Measurements from ENCODE around the gene CNST. TPM values are rescaled to one million over a fixed set of nuclear protein-coding genes. Genes with fewer than 3 reads are reported as not detected.
A peak's percentile ranks its signal among the peaks of the same experiment; 100 is the strongest.

CNST gene
- total and polyA plus RNA-seq, 2 of the 13 experiments (the other 11 are each of a cell fraction or from before 2014, with no cell fraction given), result 6.3 to 12.4 TPM

DNA sequence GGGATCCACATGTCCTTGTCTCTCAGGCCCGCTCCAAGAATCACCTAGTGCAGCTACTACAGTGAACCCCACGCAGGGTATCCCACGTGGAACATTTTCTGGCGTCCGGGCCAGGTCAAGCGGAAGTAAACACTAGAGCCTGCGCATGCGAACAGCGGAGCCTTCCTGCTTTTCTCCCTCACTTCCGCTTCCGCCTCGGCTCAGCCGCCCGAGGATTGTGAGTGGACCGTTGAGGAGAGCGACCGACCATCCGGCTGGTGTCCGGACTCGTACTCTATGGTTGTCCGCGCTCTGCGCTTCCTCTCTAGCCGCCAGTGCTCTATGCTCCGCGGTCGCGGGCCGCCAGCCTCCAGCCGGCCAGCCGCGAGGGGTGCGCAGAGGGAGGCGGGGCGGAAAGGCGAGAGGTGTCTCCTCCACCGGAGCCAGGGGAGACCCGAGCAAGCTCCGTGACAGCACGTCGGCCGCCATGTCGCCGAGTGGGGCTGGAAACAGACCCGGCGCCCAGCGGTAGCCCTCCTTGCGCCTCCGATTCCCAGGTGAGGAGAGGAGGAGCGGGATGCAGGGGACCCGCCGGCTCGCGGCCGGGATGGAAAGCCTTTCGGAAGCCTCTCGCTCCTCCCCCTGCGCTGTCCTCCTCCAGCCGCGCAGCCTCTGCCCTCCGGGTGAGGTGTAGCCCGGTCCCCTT is at the start of gene CNST, which contains the start of gene TFB2M (continued):
- TF ChIP-seq, protein P1, sequence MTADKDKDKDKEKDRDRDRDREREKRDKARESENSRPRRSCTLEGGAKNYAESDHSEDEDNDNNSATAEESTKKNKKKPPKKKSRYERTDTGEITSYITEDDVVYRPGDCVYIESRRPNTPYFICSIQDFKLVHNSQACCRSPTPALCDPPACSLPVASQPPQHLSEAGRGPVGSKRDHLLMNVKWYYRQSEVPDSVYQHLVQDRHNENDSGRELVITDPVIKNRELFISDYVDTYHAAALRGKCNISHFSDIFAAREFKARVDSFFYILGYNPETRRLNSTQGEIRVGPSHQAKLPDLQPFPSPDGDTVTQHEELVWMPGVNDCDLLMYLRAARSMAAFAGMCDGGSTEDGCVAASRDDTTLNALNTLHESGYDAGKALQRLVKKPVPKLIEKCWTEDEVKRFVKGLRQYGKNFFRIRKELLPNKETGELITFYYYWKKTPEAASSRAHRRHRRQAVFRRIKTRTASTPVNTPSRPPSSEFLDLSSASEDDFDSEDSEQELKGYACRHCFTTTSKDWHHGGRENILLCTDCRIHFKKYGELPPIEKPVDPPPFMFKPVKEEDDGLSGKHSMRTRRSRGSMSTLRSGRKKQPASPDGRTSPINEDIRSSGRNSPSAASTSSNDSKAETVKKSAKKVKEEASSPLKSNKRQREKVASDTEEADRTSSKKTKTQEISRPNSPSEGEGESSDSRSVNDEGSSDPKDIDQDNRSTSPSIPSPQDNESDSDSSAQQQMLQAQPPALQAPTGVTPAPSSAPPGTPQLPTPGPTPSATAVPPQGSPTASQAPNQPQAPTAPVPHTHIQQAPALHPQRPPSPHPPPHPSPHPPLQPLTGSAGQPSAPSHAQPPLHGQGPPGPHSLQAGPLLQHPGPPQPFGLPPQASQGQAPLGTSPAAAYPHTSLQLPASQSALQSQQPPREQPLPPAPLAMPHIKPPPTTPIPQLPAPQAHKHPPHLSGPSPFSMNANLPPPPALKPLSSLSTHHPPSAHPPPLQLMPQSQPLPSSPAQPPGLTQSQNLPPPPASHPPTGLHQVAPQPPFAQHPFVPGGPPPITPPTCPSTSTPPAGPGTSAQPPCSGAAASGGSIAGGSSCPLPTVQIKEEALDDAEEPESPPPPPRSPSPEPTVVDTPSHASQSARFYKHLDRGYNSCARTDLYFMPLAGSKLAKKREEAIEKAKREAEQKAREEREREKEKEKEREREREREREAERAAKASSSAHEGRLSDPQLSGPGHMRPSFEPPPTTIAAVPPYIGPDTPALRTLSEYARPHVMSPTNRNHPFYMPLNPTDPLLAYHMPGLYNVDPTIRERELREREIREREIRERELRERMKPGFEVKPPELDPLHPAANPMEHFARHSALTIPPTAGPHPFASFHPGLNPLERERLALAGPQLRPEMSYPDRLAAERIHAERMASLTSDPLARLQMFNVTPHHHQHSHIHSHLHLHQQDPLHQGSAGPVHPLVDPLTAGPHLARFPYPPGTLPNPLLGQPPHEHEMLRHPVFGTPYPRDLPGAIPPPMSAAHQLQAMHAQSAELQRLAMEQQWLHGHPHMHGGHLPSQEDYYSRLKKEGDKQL (CRISPR knock-in tag; IDR thresholded peaks at IDR 0.05; ENCODE audit: low read depth), result 0 out of 2 replicates have a peak, but pooled peaks have one; percentile 19
- TF ChIP-seq, protein P2, sequence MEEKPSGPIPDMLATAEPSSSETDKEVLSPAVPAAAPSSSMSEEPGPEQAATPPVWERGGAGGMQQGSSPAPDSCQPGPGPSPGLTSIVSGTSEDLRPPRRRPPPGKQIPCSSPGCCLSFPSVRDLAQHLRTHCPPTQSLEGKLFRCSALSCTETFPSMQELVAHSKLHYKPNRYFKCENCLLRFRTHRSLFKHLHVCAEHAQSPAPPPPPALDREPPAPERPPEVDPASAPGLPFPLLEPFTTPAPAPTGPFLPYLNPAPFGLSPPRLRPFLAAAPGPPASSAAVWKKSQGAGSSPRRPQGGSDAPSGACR (CRISPR knock-in tag; IDR thresholded peaks at IDR 0.05), result peak; percentile 66; the same call in 1 of the 2 replicates
- TF ChIP-seq, protein P3, sequence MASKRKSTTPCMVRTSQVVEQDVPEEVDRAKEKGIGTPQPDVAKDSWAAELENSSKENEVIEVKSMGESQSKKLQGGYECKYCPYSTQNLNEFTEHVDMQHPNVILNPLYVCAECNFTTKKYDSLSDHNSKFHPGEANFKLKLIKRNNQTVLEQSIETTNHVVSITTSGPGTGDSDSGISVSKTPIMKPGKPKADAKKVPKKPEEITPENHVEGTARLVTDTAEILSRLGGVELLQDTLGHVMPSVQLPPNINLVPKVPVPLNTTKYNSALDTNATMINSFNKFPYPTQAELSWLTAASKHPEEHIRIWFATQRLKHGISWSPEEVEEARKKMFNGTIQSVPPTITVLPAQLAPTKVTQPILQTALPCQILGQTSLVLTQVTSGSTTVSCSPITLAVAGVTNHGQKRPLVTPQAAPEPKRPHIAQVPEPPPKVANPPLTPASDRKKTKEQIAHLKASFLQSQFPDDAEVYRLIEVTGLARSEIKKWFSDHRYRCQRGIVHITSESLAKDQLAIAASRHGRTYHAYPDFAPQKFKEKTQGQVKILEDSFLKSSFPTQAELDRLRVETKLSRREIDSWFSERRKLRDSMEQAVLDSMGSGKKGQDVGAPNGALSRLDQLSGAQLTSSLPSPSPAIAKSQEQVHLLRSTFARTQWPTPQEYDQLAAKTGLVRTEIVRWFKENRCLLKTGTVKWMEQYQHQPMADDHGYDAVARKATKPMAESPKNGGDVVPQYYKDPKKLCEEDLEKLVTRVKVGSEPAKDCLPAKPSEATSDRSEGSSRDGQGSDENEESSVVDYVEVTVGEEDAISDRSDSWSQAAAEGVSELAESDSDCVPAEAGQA (IDR thresholded peaks at IDR 0.05; ENCODE audit: low read depth), result peak; percentile 61; the same call in 1 of the 2 replicates
- TF ChIP-seq, protein P3 (CRISPR knock-in tag; IDR thresholded peaks at IDR 0.05; ENCODE audit: borderline replicate concordance), result no peak; the same call in 1 of the 2 replicates
- TF ChIP-seq, protein P4, sequence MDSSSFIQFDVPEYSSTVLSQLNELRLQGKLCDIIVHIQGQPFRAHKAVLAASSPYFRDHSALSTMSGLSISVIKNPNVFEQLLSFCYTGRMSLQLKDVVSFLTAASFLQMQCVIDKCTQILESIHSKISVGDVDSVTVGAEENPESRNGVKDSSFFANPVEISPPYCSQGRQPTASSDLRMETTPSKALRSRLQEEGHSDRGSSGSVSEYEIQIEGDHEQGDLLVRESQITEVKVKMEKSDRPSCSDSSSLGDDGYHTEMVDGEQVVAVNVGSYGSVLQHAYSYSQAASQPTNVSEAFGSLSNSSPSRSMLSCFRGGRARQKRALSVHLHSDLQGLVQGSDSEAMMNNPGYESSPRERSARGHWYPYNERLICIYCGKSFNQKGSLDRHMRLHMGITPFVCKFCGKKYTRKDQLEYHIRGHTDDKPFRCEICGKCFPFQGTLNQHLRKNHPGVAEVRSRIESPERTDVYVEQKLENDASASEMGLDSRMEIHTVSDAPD (CRISPR knock-in tag; IDR thresholded peaks at IDR 0.05), result 0 out of 2 replicates have a peak, but pooled peaks have one; percentile 23
- TF ChIP-seq, protein P5, sequence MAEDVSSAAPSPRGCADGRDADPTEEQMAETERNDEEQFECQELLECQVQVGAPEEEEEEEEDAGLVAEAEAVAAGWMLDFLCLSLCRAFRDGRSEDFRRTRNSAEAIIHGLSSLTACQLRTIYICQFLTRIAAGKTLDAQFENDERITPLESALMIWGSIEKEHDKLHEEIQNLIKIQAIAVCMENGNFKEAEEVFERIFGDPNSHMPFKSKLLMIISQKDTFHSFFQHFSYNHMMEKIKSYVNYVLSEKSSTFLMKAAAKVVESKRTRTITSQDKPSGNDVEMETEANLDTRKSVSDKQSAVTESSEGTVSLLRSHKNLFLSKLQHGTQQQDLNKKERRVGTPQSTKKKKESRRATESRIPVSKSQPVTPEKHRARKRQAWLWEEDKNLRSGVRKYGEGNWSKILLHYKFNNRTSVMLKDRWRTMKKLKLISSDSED (CRISPR knock-in tag; IDR thresholded peaks at IDR 0.05), result no peak
- no peak for TF ChIP-seq SMAD9 (CRISPR knock-in tag; IDR thresholded peaks at IDR 0.05)
- TF ChIP-seq TBX3 (IDR thresholded peaks at IDR 0.05; ENCODE audit: borderline replicate concordance), result no peak
- TF ChIP-seq SNAI1 (CRISPR knock-in tag; IDR thresholded peaks at IDR 0.05; ENCODE audit: borderline replicate concordance), result no peak
- TF ChIP-seq ZNF543 (CRISPR knock-in tag; IDR thresholded peaks at IDR 0.05), result no peak
- peak; percentile 93 for TF ChIP-seq TBX2 (CRISPR knock-in tag; IDR thresholded peaks at IDR 0.05; ENCODE audit: borderline replicate concordance)
- TF ChIP-seq, protein P6, sequence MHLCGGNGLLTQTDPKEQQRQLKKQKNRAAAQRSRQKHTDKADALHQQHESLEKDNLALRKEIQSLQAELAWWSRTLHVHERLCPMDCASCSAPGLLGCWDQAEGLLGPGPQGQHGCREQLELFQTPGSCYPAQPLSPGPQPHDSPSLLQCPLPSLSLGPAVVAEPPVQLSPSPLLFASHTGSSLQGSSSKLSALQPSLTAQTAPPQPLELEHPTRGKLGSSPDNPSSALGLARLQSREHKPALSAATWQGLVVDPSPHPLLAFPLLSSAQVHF (CRISPR knock-in tag; IDR thresholded peaks at IDR 0.05), result peak; percentile 55; the same call in 1 of the 2 replicates

All from HepG2 (cell line).